Measurements from ENCODE around the gene ANKRD52. TPM values are rescaled to one million over a fixed set of nuclear protein-coding genes. Genes with fewer than 3 reads are reported as not detected.
A peak's percentile ranks its signal among the peaks of the same experiment; 100 is the strongest.

Gene ANKRD52
- total RNA-seq, 4 donors from 2014 or later: 14.7 to 30.9 (median 18.9) TPM

DNA sequence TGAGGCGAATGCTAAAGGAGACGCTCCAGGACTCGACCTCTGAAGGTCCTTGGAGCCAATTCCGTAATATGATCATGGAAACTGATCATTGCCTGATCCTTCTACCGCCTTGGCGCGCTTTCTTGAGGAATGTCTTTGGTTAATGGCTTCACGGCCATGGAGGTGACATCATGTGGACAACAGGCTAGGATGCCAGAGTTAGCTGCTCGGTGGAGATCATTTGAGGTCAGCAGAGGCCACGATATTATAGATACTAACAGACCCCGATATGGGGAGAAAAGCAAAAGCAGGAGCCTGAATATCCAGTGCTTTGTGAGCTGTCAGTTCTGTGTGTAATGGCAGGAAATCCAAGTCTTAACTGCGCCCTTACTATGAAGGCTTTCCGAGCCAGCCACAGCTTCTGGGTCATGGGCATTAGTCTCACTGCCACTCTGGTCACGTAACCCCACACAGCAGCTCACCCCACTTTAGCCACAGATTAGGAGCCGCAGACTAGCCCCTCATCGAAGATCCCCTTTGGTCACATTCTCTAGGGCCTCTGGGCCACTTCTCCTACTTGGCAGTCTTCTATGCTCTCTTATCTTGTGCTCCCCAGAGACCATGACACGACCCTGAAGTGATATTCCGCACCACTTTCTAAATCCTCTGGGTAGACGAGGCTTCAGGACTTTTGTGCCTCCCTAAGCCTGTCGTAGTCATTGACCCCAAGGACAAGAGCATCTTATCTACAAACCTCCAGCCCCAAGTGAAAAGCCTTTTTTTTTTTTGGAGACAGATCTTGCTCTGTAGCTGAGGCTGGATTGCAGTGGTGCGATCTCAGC lies 42.7 kb upstream of the ANKRD52 start:
- Histone ChIP-seq H3K36me3 (no peaks in the 10 kb centered on the region), H3K4me1 (peaks cover 61 to 63% of the 10 kb centered on the region in 2 donors), H3K9me3 (no peaks in the 10 kb centered on the region), H3K27ac (peak overlapping the region; percentile 91 to 97 (median 94)), H3K4me3 (peak overlapping the region; percentile 74 to 95 (median 86)), H3K27me3 (no peaks in the 10 kb centered on the region)
- DNase-seq (no peak), ATAC-seq (peak; percentile 40 to 44)
- TF ChIP-seq POLR2A (IDR thresholded peaks at IDR 0.05): no peak
- TF ChIP-seq, protein P1, sequence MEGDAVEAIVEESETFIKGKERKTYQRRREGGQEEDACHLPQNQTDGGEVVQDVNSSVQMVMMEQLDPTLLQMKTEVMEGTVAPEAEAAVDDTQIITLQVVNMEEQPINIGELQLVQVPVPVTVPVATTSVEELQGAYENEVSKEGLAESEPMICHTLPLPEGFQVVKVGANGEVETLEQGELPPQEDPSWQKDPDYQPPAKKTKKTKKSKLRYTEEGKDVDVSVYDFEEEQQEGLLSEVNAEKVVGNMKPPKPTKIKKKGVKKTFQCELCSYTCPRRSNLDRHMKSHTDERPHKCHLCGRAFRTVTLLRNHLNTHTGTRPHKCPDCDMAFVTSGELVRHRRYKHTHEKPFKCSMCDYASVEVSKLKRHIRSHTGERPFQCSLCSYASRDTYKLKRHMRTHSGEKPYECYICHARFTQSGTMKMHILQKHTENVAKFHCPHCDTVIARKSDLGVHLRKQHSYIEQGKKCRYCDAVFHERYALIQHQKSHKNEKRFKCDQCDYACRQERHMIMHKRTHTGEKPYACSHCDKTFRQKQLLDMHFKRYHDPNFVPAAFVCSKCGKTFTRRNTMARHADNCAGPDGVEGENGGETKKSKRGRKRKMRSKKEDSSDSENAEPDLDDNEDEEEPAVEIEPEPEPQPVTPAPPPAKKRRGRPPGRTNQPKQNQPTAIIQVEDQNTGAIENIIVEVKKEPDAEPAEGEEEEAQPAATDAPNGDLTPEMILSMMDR (IDR thresholded peaks at IDR 0.05 in 4 of 5, conservative IDR thresholded peaks at IDR 0.05 in 1 of 5): no peak
- intact Hi-C loops (cut with DNase I; ENCODE audit: low total_unique reads) (loop anchor here (1.0 to 2.0 kb wide), 4 partner anchors 15 to 108 kb away; no protein-coding TSS in a partner anchor), in situ Hi-C loops (cut with MboI; ENCODE audit: low sequenced_read_pairs in 4 of 4) (no loop called here)

DNA sequence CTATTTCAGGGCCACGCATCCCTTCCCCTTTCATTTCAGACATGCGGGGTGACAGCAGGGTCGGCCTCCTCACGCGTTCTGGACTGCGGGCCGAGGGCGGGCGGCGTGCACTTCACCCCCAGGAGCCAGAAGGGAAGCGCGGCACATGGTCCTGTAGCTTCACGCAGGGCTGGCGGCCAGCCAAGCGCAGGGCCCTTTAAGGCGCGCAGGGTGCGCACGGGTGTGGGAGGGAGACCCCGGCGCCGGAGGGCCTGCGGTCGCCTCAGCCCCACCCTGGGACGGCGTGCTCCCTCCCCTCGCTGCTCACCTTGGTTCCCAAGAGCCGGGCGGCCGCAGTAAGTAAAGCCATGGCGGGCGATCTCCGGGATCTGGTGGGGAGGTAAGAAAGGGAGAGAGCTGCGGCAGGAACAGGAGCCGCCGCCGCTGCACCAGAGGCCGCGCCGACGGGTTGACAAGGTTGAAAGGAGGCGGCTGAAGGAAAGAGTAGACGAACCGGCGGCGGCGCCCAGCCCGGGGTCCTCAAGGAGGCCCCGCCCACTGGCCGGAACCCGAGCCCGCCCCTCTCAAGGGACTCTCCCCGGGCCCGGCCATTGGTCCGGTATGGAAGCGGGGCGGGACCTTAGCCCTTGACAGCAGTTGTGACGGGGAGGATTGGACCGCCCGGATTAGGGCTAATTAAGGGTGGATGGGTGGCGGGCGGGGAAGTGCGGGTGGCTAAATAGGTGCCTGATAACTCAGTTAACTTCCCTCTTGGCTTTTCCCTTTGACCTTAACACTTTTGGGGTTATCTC lies 41.9 kb upstream of the ANKRD52 start, which contains the start of gene CS:
Gene CS, minus strand, starts transcription at position 478 of the 791 bp plus-strand sequence. Its CDS starts 129 bp downstream, at position 349.
- Histone ChIP-seq H3K9me3 (no peaks in the 10 kb centered on the region), H3K27ac (peak within 1 kb of the TSS; percentile 91 to 97 (median 94)), H3K27me3 (no peaks in the 10 kb centered on the region), H3K36me3 (no peaks in the 10 kb centered on the region), H3K4me1 (peaks cover 66 to 71% of the 10 kb centered on the region in 2 donors), H3K4me3 (peak within 1 kb of the TSS; percentile 74 to 95 (median 86))
- intact Hi-C loops (cut with DNase I; ENCODE audit: low total_unique reads) (loop anchor here (1.0 to 2.0 kb wide), 4 partner anchors 16 to 107 kb away; no protein-coding TSS in a partner anchor), in situ Hi-C loops (cut with MboI; ENCODE audit: low sequenced_read_pairs in 4 of 4) (no loop called here)
- ATAC-seq (peak; percentile 82 to 94), DNase-seq (peak; percentile 99)
- peak; percentile 86 to 92 for TF ChIP-seq POLR2A (IDR thresholded peaks at IDR 0.05)
- TF ChIP-seq, protein P1 (IDR thresholded peaks at IDR 0.05 in 4 of 5, conservative IDR thresholded peaks at IDR 0.05 in 1 of 5): peak in 1 of 5 experiments; percentile 29

DNA sequence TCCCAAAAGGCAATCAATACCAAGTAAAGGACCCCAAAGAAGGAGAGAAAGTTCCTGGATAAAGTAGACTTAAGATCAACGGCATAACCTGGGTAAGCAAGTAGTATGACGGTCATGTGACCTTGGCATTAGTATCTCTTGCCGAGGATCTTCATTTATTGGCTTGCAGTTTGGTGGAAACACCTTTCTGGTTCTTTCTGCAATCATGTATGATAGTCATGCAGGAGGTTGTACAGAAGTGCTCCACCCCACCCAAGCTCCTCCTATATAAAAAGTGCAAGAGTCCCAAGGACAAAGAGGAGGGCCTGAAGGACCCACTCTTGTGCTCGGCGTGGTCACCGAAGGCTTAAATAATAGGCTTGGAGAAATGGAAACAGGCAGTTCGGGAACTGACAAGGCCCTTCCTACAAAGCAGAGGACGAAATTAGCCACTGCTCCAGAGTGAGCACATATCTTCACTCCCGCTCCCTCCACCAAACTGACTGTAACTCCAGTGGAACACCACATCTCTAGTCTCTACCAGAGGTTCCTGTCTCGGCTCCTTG lies 41.2 kb upstream of the ANKRD52 start:
- H3K27ac ChIP-seq: peak overlapping the region; percentile 91 to 97 (median 94)
- in situ Hi-C loops (cut with MboI; ENCODE audit: low sequenced_read_pairs in 4 of 4): no loop called here
- peaks cover 72 to 78% of the 10 kb centered on the region in 2 donors for H3K4me1 ChIP-seq
- intact Hi-C loops (cut with DNase I; ENCODE audit: low total_unique reads): no loop called here
- H3K4me3 ChIP-seq: peak overlapping the region; percentile 74 to 95 (median 86)
- no peaks in the 10 kb centered on the region for H3K27me3 ChIP-seq
- ATAC-seq: peak; percentile 2 to 8
- H3K9me3 ChIP-seq: no peaks in the 10 kb centered on the region
- H3K36me3 ChIP-seq: no peaks in the 10 kb centered on the region
- no peak for DNase-seq
- TF ChIP-seq POLR2A (IDR thresholded peaks at IDR 0.05): no peak
- TF ChIP-seq, protein P1 (IDR thresholded peaks at IDR 0.05 in 4 of 5, conservative IDR thresholded peaks at IDR 0.05 in 1 of 5): no peak

DNA sequence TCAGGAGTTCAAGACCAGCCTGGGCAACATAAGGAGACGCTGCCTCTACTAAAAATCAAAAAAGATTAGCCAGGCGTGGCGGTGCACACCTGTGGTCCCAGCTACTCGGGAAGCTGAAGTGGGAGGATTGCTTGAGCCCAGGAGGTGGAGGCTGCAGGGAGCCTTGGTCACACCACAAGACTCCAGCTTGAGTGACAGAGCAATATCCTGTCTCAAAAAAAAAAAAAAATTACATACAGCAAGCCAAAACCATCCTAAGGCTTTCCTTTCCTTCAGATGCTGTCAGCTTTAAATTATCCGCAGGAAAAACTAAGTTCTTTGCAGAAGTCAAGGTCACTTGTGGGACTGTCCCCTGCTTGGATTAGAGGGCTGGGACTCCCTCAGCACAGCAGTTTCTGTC lies 40.6 kb upstream of the ANKRD52 start:
- ATAC-seq: no peak
- Histone ChIP-seq H3K4me3 (peak overlapping the region; percentile 74 to 95 (median 86)), H3K27ac (peak overlapping the region; percentile 91 to 97 (median 94))

More for the DNA sequence above, 40.6 kb upstream of the ANKRD52 start:
- TF ChIP-seq POLR2A (IDR thresholded peaks at IDR 0.05): no peak
- TF ChIP-seq, protein P1 (IDR thresholded peaks at IDR 0.05 in 4 of 5, conservative IDR thresholded peaks at IDR 0.05 in 1 of 5): no peak
- in situ Hi-C loops (cut with MboI; ENCODE audit: low sequenced_read_pairs in 4 of 4) (no loop called here), intact Hi-C loops (cut with DNase I; ENCODE audit: low total_unique reads) (no loop called here)
- H3K4me1 ChIP-seq: peaks cover 78 to 83% of the 10 kb centered on the region in 2 donors
- DNase-seq: no peak
- no peaks in the 10 kb centered on the region for H3K36me3 ChIP-seq
- no peaks in the 10 kb centered on the region for H3K27me3 ChIP-seq
- H3K9me3 ChIP-seq: no peaks in the 10 kb centered on the region

Measured in gastrocnemius medialis (tissue), 4 donors.